GM12878 (cell line): ENCODE measurements around the gene CEBPG.

Experiments used
- CBX3 ChIP-seq: fragments of 200-600 bp; sonication (generic); IDR thresholded peaks from 2 replicates; pipeline ENCODE4 v1.6.1; 2016; ENCODE audit warnings: low read depth, borderline replicate concordance
- CTCF ChIP-seq, 3 experiments: IDR thresholded peaks in 2 of 3; conservative IDR thresholded peaks in 1 of 3; 2 replicates each; pipeline ENCODE4 v1.5.1; 2011; ENCODE audit warnings: low read depth in 3 of 3, low read length in 3 of 3, mild to moderate bottlenecking in 3 of 3, control low read depth in 2 of 3, moderate library complexity in 2 of 3, inconsistent platforms in 1 of 3, mixed read lengths in 1 of 3; ENCODE audit not compliant: control insufficient read depth in 2 of 3, insufficient read depth in 1 of 3; ENCODE audit errors: extremely low read depth in 1 of 3
- JUND ChIP-seq: IDR thresholded peaks from 2 replicates; pipeline ENCODE4 v1.6.1; 2012; ENCODE audit warnings: low read depth, mild to moderate bottlenecking, low read length, improper control_type of control experiment, moderate library complexity
- MAX ChIP-seq: IDR thresholded peaks from 2 replicates; pipeline ENCODE4 v1.6.1; 2012; ENCODE audit warnings: low read depth, low read length, improper control_type of control experiment
- POLR2A ChIP-seq: IDR thresholded peaks from 2 replicates; pipeline ENCODE4 v1.6.1; 2011; ENCODE audit warnings: low read depth, mild to moderate bottlenecking, low read length

GRCh38 chr19:33350538-33351309 lies 22.8 kb upstream of the CEBPG start:
- TF ChIP-seq CBX3 = no peak
- no peak for TF ChIP-seq JUND
- TF ChIP-seq MAX = no peak
- TF ChIP-seq CTCF (IDR thresholded peaks at IDR 0.05 in 2 of 3, conservative IDR thresholded peaks at IDR 0.05 in 1 of 3; ENCODE audit: control insufficient read depth in 2 of 3, extremely low read depth in 1 of 3, insufficient read depth in 1 of 3, low read depth in 3 of 3, low read length in 3 of 3) = no peak
- no peak for TF ChIP-seq POLR2A
